Gastrocnemius medialis (tissue), 4 donors: Measurements from ENCODE around the gene TIGD4. TPM values are rescaled to one million over a fixed set of nuclear protein-coding genes. Genes with fewer than 3 reads are reported as not detected.

Experiments used
- ATAC-seq, 2 donors: fragments of 150-250 bp; one replicate each; pipeline ENCODE4 v1.9.1; 2016
- DNase-seq, 2 donors: peaks; one replicate each; pipeline ENCODE4 v3.0.0-alpha.2; 2019
- H3K27ac ChIP-seq, 4 donors: fragments of 200-600 bp; sonication (generic); 1 replicate in 1 of 4; 2 replicates in 3 of 4; pipeline ENCODE4 v1.5.1; 2016 to 2018; ENCODE audit warnings: mild to moderate bottlenecking in 2 of 4, moderate library complexity in 1 of 4
- H3K27me3 ChIP-seq, 3 donors: fragments of 200-600 bp; sonication (generic) in 2 of 3; 1 replicate in 1 of 3; 2 replicates in 2 of 3; pipeline versions ENCODE4 v1.5.1 to v1.6.0; 2016 to 2019; ENCODE audit warnings: mild to moderate bottlenecking in 1 of 3, moderate library complexity in 1 of 3
- H3K36me3 ChIP-seq, 2 donors: fragments of 200-600 bp; sonication (generic) in 1 of 2; one replicate each; pipeline ENCODE4 v1.5.1; 2017 to 2018
- H3K4me1 ChIP-seq, 2 donors: fragments of 200-600 bp; sonication (generic) in 1 of 2; one replicate each; pipeline ENCODE4 v1.5.1; 2016 to 2017; ENCODE audit warnings: mild to moderate bottlenecking in 2 of 2
- H3K4me3 ChIP-seq, 4 donors: fragments of 200-600 bp; sonication (generic) in 3 of 4; 1 replicate in 1 of 4; 2 replicates in 3 of 4; pipeline ENCODE4 v1.5.1; 2016 to 2019; ENCODE audit warnings: mild to moderate bottlenecking in 2 of 4
- H3K9me3 ChIP-seq, 3 donors: fragments of 200-600 bp; sonication (generic) in 2 of 3; 1 replicate in 1 of 3; 2 replicates in 2 of 3; pipeline ENCODE4 v1.5.1; 2016 to 2019
- CTCF ChIP-seq, 5 experiments: fragments of 450-650 bp in 3 of 5; fragments of 200-600 bp in 2 of 5; sonication (generic) in 2 of 5; IDR thresholded peaks in 4 of 5; conservative IDR thresholded peaks in 1 of 5; 1 replicate in 4 of 5; 2 replicates in 1 of 5; pipeline ENCODE4 v1.5.1; 2016 to 2019; ENCODE audit warnings: antibody characterized with exemption in 5 of 5, mild to moderate bottlenecking in 3 of 5, moderate library complexity in 3 of 5
- POLR2A ChIP-seq, 2 donors: fragments of 450-650 bp; IDR thresholded peaks; one replicate each; pipeline ENCODE4 v1.6.1; 2017; ENCODE audit warnings: antibody characterized with exemption in 2 of 2, mild to moderate bottlenecking in 2 of 2, moderate library complexity in 2 of 2
- in situ Hi-C, 4 donors: fragments of 200-750 bp; cut with MboI; loops; one replicate each; pipeline versions ENCODE4 v1.15.0 to v1.8.0; 2017; ENCODE audit warnings: low sequenced_read_pairs in 4 of 4
- intact Hi-C: fragments of 100-400 bp; cut with DNase I; formaldehyde crosslinking; loops from one replicate; pipeline ENCODE4 v1.15.1; 2023; ENCODE audit warnings: low total_unique reads
- total RNA-seq, 4 donors: library from RNA; depleted of rRNA; stranded (reverse); fragments of >200 nt; gene quantifications; one replicate each; pipeline versions ENCODE4 v1.1.0 to v1.2.3, GENCODE V29; 2016

The TIGD4 gene
- total RNA-seq, 4 donors from 2014 or later: 0.09 to 0.23 TPM; not detected in 2

- H3K27me3 ChIP-seq: no peaks in the 10 kb centered on the region
- no peak overlapping the region for H3K4me3 ChIP-seq
- DNase-seq (no peak), ATAC-seq (no peak)
- in situ Hi-C loops: no loop called here
- intact Hi-C loops: no loop called here
- no peaks in the 10 kb centered on the region for H3K36me3 ChIP-seq
- H3K9me3 ChIP-seq: peaks cover 0 to 8% (median 0%) of the 10 kb centered on the region in 3 donors
- no peaks in the 10 kb centered on the region for H3K4me1 ChIP-seq
- TF ChIP-seq POLR2A (IDR thresholded peaks at IDR 0.05): no peak
- no peak for TF ChIP-seq CTCF (IDR thresholded peaks at IDR 0.05 in 4 of 5, conservative IDR thresholded peaks at IDR 0.05 in 1 of 5)
- no peak overlapping the region for H3K27ac ChIP-seq
Observed at GRCh38 chr4:152747444-152747843, 32.1 kb downstream of the TIGD4 start.

GRCh38 chr4:152738827-152739226, 40.7 kb downstream of the TIGD4 start:
- Histone ChIP-seq H3K27me3 (no peaks in the 10 kb centered on the region), H3K4me3 (no peak overlapping the region), H3K4me1 (no peaks in the 10 kb centered on the region), H3K27ac (no peak overlapping the region), H3K9me3 (no peaks in the 10 kb centered on the region), H3K36me3 (no peaks in the 10 kb centered on the region)
- intact Hi-C loops (loop anchor here (5.0 kb wide), 1 partner anchor 97 kb away; no protein-coding TSS in a partner anchor), in situ Hi-C loops (loop anchor here in 2 of 4 donors (10.0 kb wide), 1 partner anchor 234 kb away; no protein-coding TSS in a partner anchor)
- DNase-seq (no peak), ATAC-seq (no peak)
- TF ChIP-seq CTCF (IDR thresholded peaks at IDR 0.05 in 4 of 5, conservative IDR thresholded peaks at IDR 0.05 in 1 of 5): no peak
- no peak for TF ChIP-seq POLR2A (IDR thresholded peaks at IDR 0.05)

GRCh38 chr4:152735906-152736305, 43.6 kb downstream of the TIGD4 start:
- H3K9me3 ChIP-seq: no peaks in the 10 kb centered on the region
- H3K4me3 ChIP-seq: no peak overlapping the region
- DNase-seq: no peak
- in situ Hi-C loops (loop anchor here in 2 of 4 donors (10.0 kb wide), 1 partner anchor 231 kb away; no protein-coding TSS in a partner anchor), intact Hi-C loops (loop anchor here (1.0 to 5.0 kb wide), 2 partner anchors 94 to 235 kb away; no protein-coding TSS in a partner anchor)
- no peak for TF ChIP-seq CTCF (IDR thresholded peaks at IDR 0.05 in 4 of 5, conservative IDR thresholded peaks at IDR 0.05 in 1 of 5)
- no peak for TF ChIP-seq POLR2A (IDR thresholded peaks at IDR 0.05)
- H3K4me1 ChIP-seq: no peaks in the 10 kb centered on the region
- no peak overlapping the region for H3K27ac ChIP-seq
- H3K27me3 ChIP-seq: no peaks in the 10 kb centered on the region
- no peak for ATAC-seq
- H3K36me3 ChIP-seq: no peaks in the 10 kb centered on the region

- Histone ChIP-seq H3K36me3 (no peaks in the 10 kb centered on the region), H3K4me1 (no peaks in the 10 kb centered on the region), H3K9me3 (no peaks in the 10 kb centered on the region), H3K27ac (no peak overlapping the region), H3K4me3 (no peak overlapping the region), H3K27me3 (no peaks in the 10 kb centered on the region)
- ATAC-seq (no peak), DNase-seq (no peak)
- intact Hi-C loops (loop anchor here (1.0 to 5.0 kb wide), 2 partner anchors 93 to 234 kb away; no protein-coding TSS in a partner anchor), in situ Hi-C loops (loop anchor here in 2 of 4 donors (10.0 kb wide), 1 partner anchor 231 kb away; no protein-coding TSS in a partner anchor)
- TF ChIP-seq CTCF (IDR thresholded peaks at IDR 0.05 in 4 of 5, conservative IDR thresholded peaks at IDR 0.05 in 1 of 5) (peak in 4 of 5 experiments; percentile 34 to 66 (median 45)), POLR2A (IDR thresholded peaks at IDR 0.05) (no peak)
Observed at GRCh38 chr4:152735396-152735859, 44.1 kb downstream of the TIGD4 start.
